K562 (cell line): ENCODE measurements around the gene NBPF3. TPM values are rescaled to one million over a fixed set of nuclear protein-coding genes. Genes with fewer than 3 reads are reported as not detected.
"Not testable (repeated sequence)": the region's sequence is repeated elsewhere in the genome, so short reads cannot be mapped to it uniquely, and the experiment has no call there.

Experiments used
- ATF7 ChIP-seq: fragments of 450-650 bp; IDR thresholded peaks from 2 replicates; pipeline ENCODE4 v1.7.1; 2014; ENCODE audit warnings: mild to moderate bottlenecking, moderate library complexity
- ETV6 ChIP-seq, 3 experiments: fragments of 150-350 bp in 1 of 3; sonication (generic) in 1 of 3; formaldehyde crosslinking in 1 of 3; IDR thresholded peaks; 2 replicates each; pipeline versions ENCODE4 v1.6.1 to v1.8.0; 2014 to 2022; ENCODE audit warnings: borderline replicate concordance in 2 of 3, low read depth in 2 of 3, antibody characterized with exemption in 1 of 3, low read length in 1 of 3, mild to moderate bottlenecking in 1 of 3, missing genetic modification reagents in 1 of 3
- HINFP ChIP-seq: fragments of 450-650 bp; conservative IDR thresholded peaks from 2 replicates; pipeline ENCODE4 v1.6.1; 2016; ENCODE audit warnings: missing genetic modification characterization, low read depth, mild to moderate bottlenecking, control low read depth, missing compliant biosample characterization
- JUN ChIP-seq, 2 experiments: sonication (generic) in 1 of 2; formaldehyde crosslinking in 1 of 2; IDR thresholded peaks; 2 replicates each; pipeline versions ENCODE4 v1.6.1 to v1.8.0; 2012 to 2022; ENCODE audit warnings: borderline replicate concordance in 2 of 2, mild to moderate bottlenecking in 2 of 2, improper control_type of control experiment in 1 of 2, low read depth in 1 of 2, low read length in 1 of 2, missing genetic modification reagents in 1 of 2
- NCOR1 ChIP-seq: fragments of 450-650 bp; IDR thresholded peaks from 2 replicates; pipeline ENCODE4 v1.6.1; 2016; ENCODE audit warnings: mild to moderate bottlenecking, moderate library complexity
- POLR2AphosphoS5 ChIP-seq: IDR thresholded peaks from 2 replicates; pipeline ENCODE4 v1.6.1; 2011; ENCODE audit warnings: mild to moderate bottlenecking, low read depth, low read length, moderate library complexity; ENCODE audit not compliant: control insufficient read depth, insufficient read depth
- YY1 ChIP-seq, 3 experiments: IDR thresholded peaks; 2 replicates each; pipeline ENCODE4 v1.6.1; 2011; ENCODE audit warnings: low read length in 2 of 3, mild to moderate bottlenecking in 2 of 3, moderate library complexity in 2 of 3, borderline replicate concordance in 1 of 3, control low read depth in 1 of 3, low read depth in 1 of 3; ENCODE audit not compliant: insufficient read depth in 3 of 3, insufficient replicate concordance in 2 of 3, control insufficient read depth in 1 of 3, insufficient read length in 1 of 3; ENCODE audit errors: extremely low read depth in 1 of 3
- ZNF589 ChIP-seq: fragments of 200-800 bp; sonication (Bioruptor generic); IDR thresholded peaks from 2 replicates; pipeline ENCODE4 v1.6.1; 2016; ENCODE audit warnings: low read depth, missing genetic modification characterization, missing compliant biosample characterization
- polyA plus RNA-seq, 8 experiments: library from polyadenylated mRNA; depleted of rRNA in 4 of 8; stranded (reverse) in 5 of 8; unstranded in 3 of 8; fragments of >200 nt; fragmentation: Nextera tagmentation in 2 of 8; fragmentation: Illumina TruSeq in 1 of 8; extraction: Ambion mirVana in 2 of 8; extraction: Trizol in 1 of 8; gene quantifications; 2 replicates each; pipeline versions ENCODE4 v1.2.1 to v1.2.3, GENCODE V29; 2011 to 2014; ENCODE audit warnings: inconsistent platforms in 1 of 8, missing spikeins in 1 of 8
- total RNA-seq, 7 experiments: library from RNA; depleted of rRNA in 6 of 7; stranded (reverse); fragments of >200 nt in 6 of 7; fragmentation: Illumina TruSeq in 2 of 7; extraction: Trizol in 2 of 7; gene quantifications; 2 replicates each; pipeline versions ENCODE4 v1.2.1 to v1.2.3, GENCODE V29; 2011 to 2021; ENCODE audit warnings: low replicate concordance in 1 of 7
- TF ChIP-seq, protein P1 (sequence below), 2 experiments: fragments of 200-800 bp in 1 of 2; sonication (Bioruptor generic) in 1 of 2; sonication (generic) in 1 of 2; formaldehyde crosslinking in 1 of 2; IDR thresholded peaks in 1 of 2; conservative IDR thresholded peaks in 1 of 2; 2 replicates each; pipeline versions ENCODE4 v1.5.0 to v1.6.1; 2016 to 2020; ENCODE audit warnings: missing compliant biosample characterization in 1 of 2, missing genetic modification characterization in 1 of 2, missing genetic modification reagents in 1 of 2
- TF ChIP-seq, protein P2 (sequence below): conservative IDR thresholded peaks from 2 replicates; pipeline ENCODE4 v1.6.1; 2011; ENCODE audit warnings: low read depth, mild to moderate bottlenecking, low read length; ENCODE audit not compliant: control insufficient read depth
- TF ChIP-seq, protein P3 (sequence below): sonication (generic); IDR thresholded peaks from 2 replicates; pipeline ENCODE4 v1.6.1; 2016

NBPF3 gene
- total and polyA plus RNA-seq, 9 of the 15 experiments (the other 6 are each of a cell fraction or from before 2014, with no cell fraction given) = 1.5 to 7.3 (median 5.4) TPM

- TF ChIP-seq, protein P1, sequence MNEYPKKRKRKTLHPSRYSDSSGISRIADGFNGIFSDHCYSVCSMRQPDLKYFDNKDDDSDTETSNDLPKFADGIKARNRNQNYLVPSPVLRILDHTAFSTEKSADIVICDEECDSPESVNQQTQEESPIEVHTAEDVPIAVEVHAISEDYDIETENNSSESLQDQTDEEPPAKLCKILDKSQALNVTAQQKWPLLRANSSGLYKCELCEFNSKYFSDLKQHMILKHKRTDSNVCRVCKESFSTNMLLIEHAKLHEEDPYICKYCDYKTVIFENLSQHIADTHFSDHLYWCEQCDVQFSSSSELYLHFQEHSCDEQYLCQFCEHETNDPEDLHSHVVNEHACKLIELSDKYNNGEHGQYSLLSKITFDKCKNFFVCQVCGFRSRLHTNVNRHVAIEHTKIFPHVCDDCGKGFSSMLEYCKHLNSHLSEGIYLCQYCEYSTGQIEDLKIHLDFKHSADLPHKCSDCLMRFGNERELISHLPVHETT (CRISPR knock-in tag; conservative IDR thresholded peaks at IDR 0.05 in 1 of 2, IDR thresholded peaks at IDR 0.05 in 1 of 2) = peak in 1 of 2 experiments; percentile 59; a peak in 1 of 4 replicates
- peak; percentile 66; the same call in 1 of the 2 replicates for TF ChIP-seq ZNF589 (CRISPR knock-in tag)
- TF ChIP-seq YY1 (IDR thresholded peaks at IDR 0.05; ENCODE audit: borderline replicate concordance in 1 of 3, control insufficient read depth in 1 of 3, extremely low read depth in 1 of 3, insufficient read depth in 3 of 3, insufficient read length in 1 of 3, insufficient replicate concordance in 2 of 3, low read depth in 1 of 3, low read length in 2 of 3) = peak in 1 of 3 experiments; percentile 82
- TF ChIP-seq HINFP = peak; percentile 40; the same call in 1 of the 2 replicates
- TF ChIP-seq, protein P2, sequence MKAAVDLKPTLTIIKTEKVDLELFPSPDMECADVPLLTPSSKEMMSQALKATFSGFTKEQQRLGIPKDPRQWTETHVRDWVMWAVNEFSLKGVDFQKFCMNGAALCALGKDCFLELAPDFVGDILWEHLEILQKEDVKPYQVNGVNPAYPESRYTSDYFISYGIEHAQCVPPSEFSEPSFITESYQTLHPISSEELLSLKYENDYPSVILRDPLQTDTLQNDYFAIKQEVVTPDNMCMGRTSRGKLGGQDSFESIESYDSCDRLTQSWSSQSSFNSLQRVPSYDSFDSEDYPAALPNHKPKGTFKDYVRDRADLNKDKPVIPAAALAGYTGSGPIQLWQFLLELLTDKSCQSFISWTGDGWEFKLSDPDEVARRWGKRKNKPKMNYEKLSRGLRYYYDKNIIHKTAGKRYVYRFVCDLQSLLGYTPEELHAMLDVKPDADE = peak; percentile 66; the same call in 1 of the 2 replicates
- TF ChIP-seq JUN (IDR thresholded peaks at IDR 0.05; ENCODE audit: borderline replicate concordance, low read depth, low read length) = peak; percentile 97
- not testable (repeated sequence) for TF ChIP-seq JUN, ETV6 (CRISPR knock-in tag; IDR thresholded peaks at IDR 0.05; ENCODE audit: borderline replicate concordance)
- TF ChIP-seq POLR2AphosphoS5 = peak; percentile 89
- TF ChIP-seq NCOR1 = peak; percentile 56
- TF ChIP-seq ETV6 (IDR thresholded peaks at IDR 0.05; ENCODE audit: borderline replicate concordance in 1 of 2, low read depth in 2 of 2, low read length in 1 of 2) = peak in 1 of 2 experiments; percentile 63; a peak in 1 of 4 replicates
- peak; percentile 31; the same call in 1 of the 2 replicates for TF ChIP-seq ATF7
- TF ChIP-seq, protein P3, sequence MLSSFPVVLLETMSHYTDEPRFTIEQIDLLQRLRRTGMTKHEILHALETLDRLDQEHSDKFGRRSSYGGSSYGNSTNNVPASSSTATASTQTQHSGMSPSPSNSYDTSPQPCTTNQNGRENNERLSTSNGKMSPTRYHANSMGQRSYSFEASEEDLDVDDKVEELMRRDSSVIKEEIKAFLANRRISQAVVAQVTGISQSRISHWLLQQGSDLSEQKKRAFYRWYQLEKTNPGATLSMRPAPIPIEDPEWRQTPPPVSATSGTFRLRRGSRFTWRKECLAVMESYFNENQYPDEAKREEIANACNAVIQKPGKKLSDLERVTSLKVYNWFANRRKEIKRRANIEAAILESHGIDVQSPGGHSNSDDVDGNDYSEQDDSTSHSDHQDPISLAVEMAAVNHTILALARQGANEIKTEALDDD = peak; percentile 66
Observed at GRCh38 chr1:21453964-21454614, 14.2 kb downstream of the NBPF3 start (continued).
